ENCODE measurements around the gene CAMK2G. TPM values are rescaled to one million over a fixed set of nuclear protein-coding genes. Genes with fewer than 3 reads are reported as not detected.
"Not testable (repeated sequence)": the region's sequence is repeated elsewhere in the genome, so short reads cannot be mapped to it uniquely, and the experiment has no call there.

CAMK2G gene
- total RNA-seq: 15.9 and 18.7 TPM in 2 replicates

GRCh38 chr10:73874267-73875138 lies at the start of gene CAMK2G:
CAMK2G (minus strand) TSS chr10:73874555; CDS start chr10:73874461, 94 bp downstream.
- Mint-ChIP-seq H3K36me3 (ENCODE audit: low read depth) (peaks cover 21% of the 10 kb centered on the region), H3K4me3 (peak within 1 kb of the TSS; percentile 87), H3K27ac (peak within 1 kb of the TSS; percentile 58), H3K4me1 (ENCODE audit: low read depth) (peaks cover 72% of the 10 kb centered on the region), H3K27me3 (ENCODE audit: insufficient read depth) (peaks cover 12% of the 10 kb centered on the region), H3K9me3 (no peaks in the 10 kb centered on the region)
- intact Hi-C loops (cut with micrococcal nuclease): loop anchor here (1.0 to 10.0 kb wide), 8 partner anchors 9 to 1360 kb away; partner anchors contain the start of genes COMTD1, NDST2 and SEC24C
- peak; percentile 77 for DNase-seq (ENCODE audit: low spot score)

GRCh38 chr10:73922864-73923133 lies 48.4 kb upstream of the CAMK2G start:
- no peak for DNase-seq (ENCODE audit: low spot score)
- intact Hi-C loops (cut with micrococcal nuclease): loop anchor here (1.0 to 5.0 kb wide), 3 partner anchors 10 to 35 kb away; no protein-coding TSS in a partner anchor
- peak overlapping the region; percentile 6 for H3K27ac Mint-ChIP-seq
- H3K4me3 Mint-ChIP-seq: no peak overlapping the region
- H3K9me3 Mint-ChIP-seq: peaks cover 7% of the 10 kb centered on the region
- H3K36me3 Mint-ChIP-seq (ENCODE audit: low read depth): peaks cover 8% of the 10 kb centered on the region
- peaks cover 26% of the 10 kb centered on the region for H3K4me1 Mint-ChIP-seq (ENCODE audit: low read depth)
- peaks cover 44% of the 10 kb centered on the region for H3K27me3 Mint-ChIP-seq (ENCODE audit: insufficient read depth)

GRCh38 chr10:73922007-73922863 lies 47.9 kb upstream of the CAMK2G start:
- H3K9me3 Mint-ChIP-seq: peaks cover 7% of the 10 kb centered on the region
- peak overlapping the region; percentile 6 for H3K27ac Mint-ChIP-seq
- peaks cover 8% of the 10 kb centered on the region for H3K36me3 Mint-ChIP-seq (ENCODE audit: low read depth)
- H3K27me3 Mint-ChIP-seq (ENCODE audit: insufficient read depth): peaks cover 41% of the 10 kb centered on the region
- H3K4me1 Mint-ChIP-seq (ENCODE audit: low read depth): peaks cover 26% of the 10 kb centered on the region
- intact Hi-C loops (cut with micrococcal nuclease): loop anchor here (1.0 to 5.0 kb wide), 3 partner anchors 10 to 35 kb away; no protein-coding TSS in a partner anchor
- peak; percentile 35 for DNase-seq (ENCODE audit: low spot score)
- peak overlapping the region; percentile 10 for H3K4me3 Mint-ChIP-seq

GRCh38 chr10:73920089-73920488 lies 45.7 kb upstream of the CAMK2G start:
- no peak for DNase-seq (ENCODE audit: low spot score)
- Mint-ChIP-seq H3K4me3 (no peak overlapping the region), H3K4me1 (ENCODE audit: low read depth) (peaks cover 27% of the 10 kb centered on the region), H3K9me3 (peaks cover 7% of the 10 kb centered on the region), H3K36me3 (ENCODE audit: low read depth) (peaks cover 17% of the 10 kb centered on the region), H3K27me3 (ENCODE audit: insufficient read depth) (peaks cover 33% of the 10 kb centered on the region), H3K27ac (no peak overlapping the region)
- intact Hi-C loops (cut with micrococcal nuclease): loop anchor here (5.0 kb wide), 1 partner anchor 37 kb away; no protein-coding TSS in a partner anchor

- peaks cover 27% of the 10 kb centered on the region for H3K4me1 Mint-ChIP-seq (ENCODE audit: low read depth)
- peaks cover 17% of the 10 kb centered on the region for H3K36me3 Mint-ChIP-seq (ENCODE audit: low read depth)
- H3K4me3 Mint-ChIP-seq; H3K27ac Mint-ChIP-seq; DNase-seq (ENCODE audit: low spot score); intact Hi-C loops (cut with micrococcal nuclease); H3K9me3 Mint-ChIP-seq: not testable (repeated sequence)
- H3K27me3 Mint-ChIP-seq (ENCODE audit: insufficient read depth): peaks cover 33% of the 10 kb centered on the region
Measured at GRCh38 chr10:73919481-73919880, 45.1 kb upstream of the CAMK2G start.

GRCh38 chr10:73917566-73918305 lies 43.4 kb upstream of the CAMK2G start:
- intact Hi-C loops (cut with micrococcal nuclease): no loop called here
- no peak for DNase-seq (ENCODE audit: low spot score)
- Mint-ChIP-seq H3K4me3 (no peak overlapping the region), H3K9me3 (peaks cover 7% of the 10 kb centered on the region), H3K4me1 (ENCODE audit: low read depth) (peaks cover 23% of the 10 kb centered on the region), H3K27me3 (ENCODE audit: insufficient read depth) (peaks cover 34% of the 10 kb centered on the region), H3K36me3 (ENCODE audit: low read depth) (peaks cover 16% of the 10 kb centered on the region), H3K27ac (no peak overlapping the region)

GRCh38 chr10:73916761-73917470 lies 42.6 kb upstream of the CAMK2G start:
- Mint-ChIP-seq H3K4me1 (ENCODE audit: low read depth) (peaks cover 19% of the 10 kb centered on the region), H3K4me3 (no peak overlapping the region), H3K9me3 (peaks cover 7% of the 10 kb centered on the region), H3K27ac (no peak overlapping the region), H3K27me3 (ENCODE audit: insufficient read depth) (peaks cover 36% of the 10 kb centered on the region), H3K36me3 (ENCODE audit: low read depth) (peaks cover 16% of the 10 kb centered on the region)
- intact Hi-C loops (cut with micrococcal nuclease): no loop called here
- DNase-seq (ENCODE audit: low spot score): no peak

- H3K4me3 Mint-ChIP-seq: no peak overlapping the region
- H3K27me3 Mint-ChIP-seq (ENCODE audit: insufficient read depth): peaks cover 47% of the 10 kb centered on the region
- peaks cover 16% of the 10 kb centered on the region for H3K36me3 Mint-ChIP-seq (ENCODE audit: low read depth)
- H3K4me1 Mint-ChIP-seq (ENCODE audit: low read depth): peaks cover 27% of the 10 kb centered on the region
- DNase-seq (ENCODE audit: low spot score): no peak
- intact Hi-C loops (cut with micrococcal nuclease): no loop called here
- peaks cover 7% of the 10 kb centered on the region for H3K9me3 Mint-ChIP-seq
- H3K27ac Mint-ChIP-seq: no peak overlapping the region
Measured at GRCh38 chr10:73915206-73915851, 41.0 kb upstream of the CAMK2G start.

GRCh38 chr10:73914036-73914435 lies 39.7 kb upstream of the CAMK2G start:
- H3K36me3 Mint-ChIP-seq (ENCODE audit: low read depth): peaks cover 16% of the 10 kb centered on the region
- no peak for DNase-seq (ENCODE audit: low spot score)
- intact Hi-C loops (cut with micrococcal nuclease): no loop called here
- H3K27ac Mint-ChIP-seq: no peak overlapping the region
- H3K27me3 Mint-ChIP-seq (ENCODE audit: insufficient read depth): peaks cover 51% of the 10 kb centered on the region
- peaks cover 7% of the 10 kb centered on the region for H3K9me3 Mint-ChIP-seq
- H3K4me3 Mint-ChIP-seq: no peak overlapping the region
- peaks cover 34% of the 10 kb centered on the region for H3K4me1 Mint-ChIP-seq (ENCODE audit: low read depth)

GRCh38 chr10:73911553-73912004 lies 37.2 kb upstream of the CAMK2G start:
- Mint-ChIP-seq H3K27ac (peak overlapping the region; percentile 66), H3K4me3 (peak overlapping the region; percentile 92), H3K9me3 (no peaks in the 10 kb centered on the region), H3K27me3 (ENCODE audit: insufficient read depth) (peaks cover 47% of the 10 kb centered on the region), H3K36me3 (ENCODE audit: low read depth) (peaks cover 11% of the 10 kb centered on the region), H3K4me1 (ENCODE audit: low read depth) (peaks cover 42% of the 10 kb centered on the region)
- DNase-seq (ENCODE audit: low spot score): peak; percentile 20
- intact Hi-C loops (cut with micrococcal nuclease): loop anchor here (2.0 kb wide), 1 partner anchor 21 kb away; no protein-coding TSS in a partner anchor

- Mint-ChIP-seq H3K4me3 (peak within 1 kb of the TSS; percentile 92), H3K27ac (peak within 1 kb of the TSS; percentile 66), H3K9me3 (no peaks in the 10 kb centered on the region), H3K27me3 (ENCODE audit: insufficient read depth) (peaks cover 45% of the 10 kb centered on the region), H3K4me1 (ENCODE audit: low read depth) (peaks cover 42% of the 10 kb centered on the region), H3K36me3 (ENCODE audit: low read depth) (peaks cover 9% of the 10 kb centered on the region)
- intact Hi-C loops (cut with micrococcal nuclease): loop anchor here (2.0 kb wide), 1 partner anchor 22 kb away; no protein-coding TSS in a partner anchor
- DNase-seq (ENCODE audit: low spot score): peak; percentile 31
Measured at GRCh38 chr10:73910764-73911552, 36.6 kb upstream of the CAMK2G start, which contains the start of gene PLAU. PLAU (plus strand) TSS chr10:73911132; CDS start chr10:73911556, 424 bp downstream.

Measured in activated T-helper 1 cell treated with anti-CD3 and anti-CD28 coated beads, Interleukin-12 subunit alpha, Interleukin-12 subunit beta, Interleukin-2, Interleukin-4 antibody, amounts not matched to agents 30 ng/mL and 10 ng/mL and 1 ng/mL, durations not matched to agents 14 hours and 24 hours and 36 hours (primary cell).